ENCODE data around the gene LCN10. TPM values are rescaled to one million over a fixed set of nuclear protein-coding genes. Genes with fewer than 3 reads are reported as not detected.
A peak's percentile ranks its signal among the peaks of the same experiment; 100 is the strongest.

LCN10 gene
- total and polyA plus RNA-seq, 9 of the 15 experiments (the other 6 are each of a cell fraction or from before 2014, with no cell fraction given): 0.10 to 0.21 (median 0.14) TPM; not detected in 6

GRCh38 chr9:136791516-136792276, 49.0 kb upstream of the LCN10 start (continued):
- TF ChIP-seq HDAC6 (IDR thresholded peaks at IDR 0.05; ENCODE audit: low read depth, low read length): no peak
- TF ChIP-seq RBBP5 (IDR thresholded peaks at IDR 0.05; ENCODE audit: borderline replicate concordance, insufficient read depth, low read length, poor library complexity, severe bottlenecking): no peak
- peak; percentile 98 for TF ChIP-seq HMGXB4 (CRISPR knock-in tag; IDR thresholded peaks at IDR 0.05)
- no peak for TF ChIP-seq THRA (IDR thresholded peaks at IDR 0.05)
- TF ChIP-seq E2F3 (CRISPR knock-in tag; IDR thresholded peaks at IDR 0.05): no peak
- peak; percentile 97 for TF ChIP-seq CHD1 (IDR thresholded peaks at IDR 0.05; ENCODE audit: low read length)
- no peak for TF ChIP-seq FOXP1 (CRISPR knock-in tag; IDR thresholded peaks at IDR 0.05)
- no peak for TF ChIP-seq KHSRP (IDR thresholded peaks at IDR 0.05)
- peak; percentile 40; the same call in 1 of the 2 replicates for TF ChIP-seq USF1 (CRISPR knock-in tag; IDR thresholded peaks at IDR 0.05)
- TF ChIP-seq ZNF431 (CRISPR knock-in tag; IDR thresholded peaks at IDR 0.05): no peak
- TF ChIP-seq MXD1 (CRISPR knock-in tag; IDR thresholded peaks at IDR 0.05; ENCODE audit: borderline replicate concordance, poor library complexity, severe bottlenecking): no peak
- TF ChIP-seq TGIF2 (CRISPR knock-in tag; IDR thresholded peaks at IDR 0.05): peak; percentile 25; the same call in 1 of the 2 replicates
- peak; percentile 24; the same call in 1 of the 2 replicates for TF ChIP-seq NR4A1 (CRISPR knock-in tag; IDR thresholded peaks at IDR 0.05)
- no peak for TF ChIP-seq NR4A1 (tag; IDR thresholded peaks at IDR 0.05)
- TF ChIP-seq CREB1 (IDR thresholded peaks at IDR 0.05): no peak
- TF ChIP-seq CREB1 (CRISPR knock-in tag; IDR thresholded peaks at IDR 0.05): peak; percentile 27; the same call in 1 of the 2 replicates
- no peak for TF ChIP-seq KLF6 (CRISPR knock-in tag; IDR thresholded peaks at IDR 0.05; ENCODE audit: borderline replicate concordance)
- peak; percentile 57 for TF ChIP-seq ZFX (CRISPR knock-in tag; IDR thresholded peaks at IDR 0.05)
- no peak for TF ChIP-seq ZZZ3 (IDR thresholded peaks at IDR 0.05)
- TF ChIP-seq ZNF354B (CRISPR knock-in tag; IDR thresholded peaks at IDR 0.05): no peak
- TF ChIP-seq FOXM1 (IDR thresholded peaks at IDR 0.05; ENCODE audit: low read depth): no peak
- 0 out of 2 replicates have a peak, but pooled peaks have one; percentile 44 for TF ChIP-seq FOXM1 (CRISPR knock-in tag; IDR thresholded peaks at IDR 0.05; ENCODE audit: low read depth)
- TF ChIP-seq CBX8 (IDR thresholded peaks at IDR 0.05; ENCODE audit: borderline replicate concordance, extremely low read depth, low read depth, low read length, poor library complexity, severe bottlenecking): no peak
- no peak for TF ChIP-seq SOX6 (IDR thresholded peaks at IDR 0.05)
- no peak for TF ChIP-seq ZNF561 (CRISPR knock-in tag; conservative IDR thresholded peaks at IDR 0.05)
